CD4-positive, alpha-beta T cell treated with Interleukin-15 for 1 hour (primary cell): Measurements from ENCODE around the gene ARHGEF9.
A peak's percentile ranks its signal among the peaks of the same experiment; 100 is the strongest.
"Not testable (repeated sequence)": the region's sequence is repeated elsewhere in the genome, so short reads cannot be mapped to it uniquely, and the experiment has no call there.

Source experiments
- DNase-seq: peaks from one replicate; pipeline ENCODE4 v3.0.0-alpha.2; 2020

ARHGEF9 gene

DNA sequence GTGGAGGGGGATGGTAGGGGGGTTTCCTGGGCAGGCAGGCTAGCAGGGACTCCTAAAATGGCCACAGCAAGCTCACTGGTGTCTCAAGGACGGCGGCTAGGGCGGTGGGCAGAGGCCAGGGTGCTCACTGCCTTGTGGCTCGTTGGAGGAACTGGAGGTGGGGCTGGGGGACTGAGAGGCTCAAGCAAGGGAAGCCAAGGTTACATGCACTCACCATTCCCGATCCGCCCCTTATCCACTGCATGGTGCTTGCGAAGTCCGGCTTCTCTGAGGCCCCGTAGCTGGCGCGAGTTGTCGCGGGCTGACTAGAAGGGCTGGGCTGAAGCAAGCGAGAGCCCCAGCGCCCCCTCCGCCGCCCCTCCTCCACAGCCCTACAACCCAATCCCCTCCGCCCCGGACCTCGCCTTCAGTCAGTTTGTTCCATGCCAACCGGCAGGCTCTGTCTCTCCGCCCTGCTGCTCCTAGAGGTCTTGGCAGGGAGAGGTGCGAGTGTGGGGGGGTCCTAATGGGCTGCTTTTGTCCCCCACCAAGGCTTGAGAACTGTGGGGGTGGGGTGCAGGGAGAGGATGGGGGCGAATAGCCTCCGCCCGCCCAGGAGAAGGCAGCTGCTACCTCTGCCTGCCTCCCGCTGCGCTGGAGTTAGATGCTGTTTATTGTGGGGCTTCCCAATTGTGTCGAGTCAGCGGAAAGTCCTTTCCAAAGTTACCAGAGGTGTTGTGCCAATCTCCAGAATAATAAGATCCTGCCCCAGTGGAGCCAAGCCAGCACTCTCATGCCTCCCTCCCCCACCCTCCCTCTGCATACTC lies at the start of gene ARHGEF9:
Gene ARHGEF9 (minus strand): TSS at position 313 of the 806 bp plus-strand sequence. CDS start 69 bp downstream, at position 244.
- no peak for DNase-seq

DNA sequence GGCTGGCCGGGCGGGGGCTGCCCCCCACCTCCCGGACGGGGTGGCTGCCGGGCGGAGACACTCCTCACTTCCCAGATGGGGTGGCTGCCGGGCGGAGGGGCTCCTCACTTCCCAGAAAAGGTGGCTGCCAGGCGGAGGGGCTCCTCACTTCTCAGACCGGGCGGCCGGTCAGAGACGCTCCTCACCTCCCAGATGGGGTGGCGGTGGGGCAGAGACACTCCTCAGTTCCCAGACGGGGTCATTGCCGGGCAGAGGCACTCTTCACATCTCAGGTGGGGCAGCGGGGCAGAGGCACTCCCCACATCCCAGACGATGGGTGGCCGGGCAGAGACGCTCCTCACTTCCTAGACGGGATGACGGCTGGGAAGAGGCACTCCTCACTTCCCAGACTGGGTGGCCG lies 40.4 kb upstream of the ARHGEF9 start:
- not testable (repeated sequence) for DNase-seq

DNA sequence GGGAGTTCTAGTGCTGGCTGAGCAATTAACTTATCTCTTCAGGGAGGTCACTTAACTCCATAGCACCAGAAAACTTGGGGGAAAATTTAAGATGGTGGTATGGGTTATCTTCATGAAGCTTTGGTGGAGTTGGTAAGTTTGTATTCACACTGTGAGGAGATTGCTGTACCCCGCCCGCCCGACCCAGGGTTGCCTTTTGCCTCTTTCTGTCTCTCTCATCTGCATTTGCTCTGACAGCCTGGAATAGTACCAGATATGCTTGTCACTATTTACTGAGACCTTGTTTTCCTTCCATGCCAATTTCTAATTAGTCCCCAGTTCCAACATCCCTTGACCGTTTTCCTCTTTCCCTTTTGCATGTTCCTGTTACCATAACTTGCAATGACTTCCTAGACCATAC lies 33.1 kb upstream of the ARHGEF9 start:
- no peak for DNase-seq

DNA sequence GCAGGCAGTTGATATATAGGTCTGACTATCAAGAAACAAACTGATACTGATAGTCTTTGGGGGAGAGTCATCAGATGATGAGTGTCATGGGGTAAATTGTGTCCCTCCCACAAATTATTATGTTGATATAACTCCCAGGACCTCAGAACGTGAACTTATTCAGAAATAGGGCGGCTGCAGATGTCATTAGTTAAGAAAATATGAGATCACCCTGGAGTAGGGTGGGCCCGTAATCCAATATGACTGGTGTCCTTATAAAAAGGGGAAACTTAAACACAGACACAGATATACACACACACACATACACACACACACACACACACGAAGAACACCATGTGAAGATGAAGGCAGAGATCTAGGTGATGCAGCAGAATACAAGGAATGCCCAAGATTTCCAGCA lies 32.7 kb upstream of the ARHGEF9 start:
- no peak for DNase-seq

DNA sequence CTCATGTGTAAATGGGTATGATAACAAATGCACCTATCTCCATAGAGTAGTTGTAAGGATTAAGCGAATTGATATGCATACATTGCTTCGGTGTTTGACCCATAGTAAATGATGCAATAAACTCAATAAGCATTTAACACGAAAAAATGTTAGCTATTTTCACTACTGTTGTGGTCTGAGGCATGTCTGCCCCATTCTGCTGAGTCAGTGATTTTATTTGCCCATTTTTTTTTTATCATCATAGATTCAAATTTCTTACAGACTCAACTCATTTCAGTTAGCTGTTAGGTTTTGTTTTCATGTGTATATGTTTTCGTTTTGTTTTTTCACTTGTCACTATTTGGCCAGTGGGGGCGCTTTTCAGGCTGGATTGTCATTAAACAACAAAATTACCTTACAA lies 27.8 kb upstream of the ARHGEF9 start:
- DNase-seq, result no peak

DNA sequence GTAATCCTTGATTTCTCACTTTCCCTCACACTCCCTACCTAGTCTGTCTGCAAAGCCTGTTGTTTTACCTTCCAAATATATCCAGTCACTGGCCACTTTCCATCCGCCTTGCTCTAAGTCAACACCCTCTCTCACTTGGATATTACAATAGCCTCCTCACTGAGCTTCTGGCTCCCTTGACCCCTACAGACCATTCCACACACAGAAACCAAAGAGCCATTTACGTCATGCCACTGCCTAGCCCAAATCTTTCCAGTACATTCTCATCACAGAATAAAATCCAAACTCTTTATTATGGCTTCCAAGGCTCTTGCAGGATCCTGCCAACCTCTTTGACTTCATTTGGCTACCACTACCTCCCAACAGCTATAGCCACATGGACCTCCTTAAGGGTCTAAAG lies 25.7 kb upstream of the ARHGEF9 start:
- DNase-seq, result no peak

DNA sequence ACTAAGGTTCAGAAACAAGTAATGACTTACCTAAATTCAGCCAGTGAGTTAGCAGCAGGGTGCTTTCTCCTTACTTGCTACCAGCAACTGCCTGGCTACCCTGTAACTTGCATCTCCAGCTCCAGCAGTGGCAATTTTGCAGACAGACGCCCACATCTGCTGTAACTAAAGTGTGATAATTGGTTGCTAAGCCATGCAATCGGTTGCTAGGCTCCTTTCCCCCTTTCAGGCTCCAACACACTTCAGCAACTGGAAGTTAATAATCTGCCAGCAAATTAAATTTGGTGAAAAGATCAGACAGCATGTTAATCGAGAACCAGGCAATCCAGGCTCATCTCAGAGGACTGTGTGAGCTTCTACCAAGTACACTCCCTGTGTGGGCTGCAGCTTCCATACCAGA lies 24.2 kb upstream of the ARHGEF9 start:
- no peak for DNase-seq

DNA sequence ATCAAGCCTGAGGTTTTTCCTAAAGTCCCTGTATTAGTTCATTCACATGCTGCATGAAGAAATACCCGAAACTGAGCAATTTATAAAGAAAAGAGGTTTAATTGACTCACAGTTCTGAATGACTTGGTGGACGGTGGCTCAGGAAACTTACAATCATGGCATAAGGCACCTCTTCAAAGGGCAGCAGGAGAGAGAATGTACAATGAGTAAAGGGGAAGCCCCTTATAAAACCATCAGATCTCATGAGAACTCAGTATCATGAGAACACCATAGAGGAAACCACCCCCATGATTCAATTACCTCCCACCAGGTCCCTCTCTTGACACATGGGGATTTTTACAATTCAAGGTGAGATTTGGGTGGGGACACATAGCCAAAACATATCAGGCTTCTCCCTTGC lies 10.4 kb upstream of the ARHGEF9 start:
- not testable (repeated sequence) for DNase-seq

DNA sequence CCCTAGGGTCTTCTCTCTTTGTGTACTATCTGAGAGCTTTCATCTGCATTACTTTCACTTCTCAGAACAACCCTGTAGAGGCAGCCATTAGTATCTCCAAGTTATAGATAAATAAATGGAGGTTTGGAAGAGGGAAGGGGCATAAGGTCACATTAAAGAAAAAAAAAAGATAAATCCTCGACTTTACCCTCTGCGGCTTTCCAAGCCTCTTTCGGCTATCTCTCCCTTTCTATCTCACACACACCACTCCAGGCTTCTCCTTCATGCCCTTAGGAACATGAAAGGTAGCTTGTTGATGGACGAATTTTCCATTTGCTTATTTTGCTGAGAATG lies 660 bp upstream of the ARHGEF9 start:
- no peak for DNase-seq

DNA sequence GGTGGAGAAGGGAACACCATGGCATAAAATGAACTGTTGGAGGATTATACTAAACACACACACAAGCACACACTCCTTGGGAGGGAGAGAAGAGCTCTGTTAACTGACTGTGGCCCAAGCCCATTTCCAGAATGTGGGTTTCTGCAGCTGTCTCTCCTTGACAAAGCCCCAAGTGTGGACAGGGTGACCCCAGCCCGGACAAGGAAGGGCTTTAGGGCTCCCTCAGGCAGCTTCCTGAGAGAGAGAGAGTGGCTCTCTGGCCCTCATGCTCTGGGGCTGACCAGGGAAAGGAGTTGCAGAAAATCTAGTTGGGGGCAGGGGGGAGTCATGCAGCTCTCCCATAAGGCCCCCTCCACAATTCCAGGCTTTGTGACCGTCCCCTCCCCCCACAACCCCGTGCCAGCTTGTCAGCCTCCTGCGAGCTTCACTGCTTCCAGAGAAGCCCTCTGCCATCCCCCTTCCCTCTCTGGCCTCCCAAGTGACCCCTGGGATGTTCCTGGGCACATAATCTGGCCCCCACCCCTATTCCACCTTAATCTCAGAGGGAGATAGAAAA lies 590 bp downstream of the ARHGEF9 start:
- no peak for DNase-seq

DNA sequence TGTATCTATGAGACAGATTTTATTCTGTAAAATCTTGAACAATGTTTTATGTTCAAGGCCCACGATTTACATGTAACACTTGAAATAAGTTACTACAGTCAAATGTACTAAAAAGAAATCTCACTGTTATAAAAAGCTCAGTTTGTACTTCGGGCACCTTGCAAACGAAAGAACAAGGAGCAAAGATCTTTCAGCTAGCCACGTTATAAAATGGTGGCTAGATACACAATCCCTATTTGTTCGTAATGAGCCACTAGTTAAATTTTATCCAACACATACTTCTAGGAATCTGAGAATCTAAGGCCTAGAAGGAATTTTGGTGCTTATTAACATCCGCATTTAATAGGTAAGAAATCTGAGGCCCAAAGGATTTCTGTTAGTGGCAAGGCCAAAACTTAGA lies 2.5 kb downstream of the ARHGEF9 start:
- DNase-seq, result no peak

DNA sequence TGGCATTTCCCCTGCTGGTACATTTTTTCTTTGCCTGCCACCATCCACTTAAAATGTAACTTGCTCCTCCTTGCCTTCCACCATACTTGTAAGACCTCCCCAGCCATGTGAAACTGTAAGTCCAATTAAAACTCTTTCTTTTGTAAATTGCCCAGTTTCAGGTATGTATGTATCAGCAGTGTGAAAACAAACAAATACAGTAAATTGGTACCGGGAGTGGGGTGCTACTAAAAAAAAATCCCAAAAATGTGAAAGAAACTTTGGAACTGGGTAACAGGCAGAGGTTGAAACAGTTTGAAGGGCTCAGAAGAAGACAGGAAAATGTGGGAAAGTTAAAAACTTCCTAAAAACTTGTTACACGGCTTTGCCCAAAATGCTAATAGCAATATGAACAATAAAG lies 16.3 kb downstream of the ARHGEF9 start:
- no peak for DNase-seq

DNA sequence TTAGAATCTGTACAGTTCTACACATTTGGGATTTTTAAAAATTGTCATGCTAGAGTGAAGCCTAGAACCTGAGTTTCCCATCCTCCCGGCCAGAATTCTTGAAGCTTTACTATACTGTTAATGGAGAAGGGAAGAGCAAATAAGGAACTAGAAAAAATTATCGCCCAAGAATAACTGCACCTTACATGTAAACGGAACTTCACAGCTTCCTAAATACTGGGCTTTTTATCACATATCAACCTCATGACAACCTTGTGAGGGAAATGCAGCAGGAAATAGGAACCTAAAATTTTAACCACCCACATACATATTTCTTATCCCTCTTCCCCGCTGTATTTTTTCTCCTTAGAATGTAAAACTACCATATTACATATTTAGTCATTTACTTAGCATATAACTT lies 19.3 kb downstream of the ARHGEF9 start:
- no peak for DNase-seq

DNA sequence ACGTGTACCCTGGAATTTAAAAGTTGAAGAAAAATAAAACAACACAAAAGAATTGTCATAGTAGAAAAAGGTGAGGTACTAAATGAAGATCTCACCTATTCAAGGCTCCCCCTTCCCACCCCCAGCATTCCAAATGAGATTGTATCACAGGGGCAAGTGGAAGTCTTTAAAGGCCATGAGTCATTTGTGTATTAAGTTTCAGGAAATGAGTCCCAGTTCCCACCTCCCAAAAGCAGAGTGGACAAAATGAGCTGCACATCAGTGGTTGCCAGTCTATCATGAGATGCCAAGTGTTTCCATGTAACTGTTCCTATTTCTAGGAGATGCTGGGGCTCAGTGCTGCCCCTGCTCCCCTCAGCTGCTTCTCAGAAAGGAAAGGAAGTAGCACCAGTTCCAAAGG lies 20.1 kb downstream of the ARHGEF9 start:
- DNase-seq, result no peak

DNA sequence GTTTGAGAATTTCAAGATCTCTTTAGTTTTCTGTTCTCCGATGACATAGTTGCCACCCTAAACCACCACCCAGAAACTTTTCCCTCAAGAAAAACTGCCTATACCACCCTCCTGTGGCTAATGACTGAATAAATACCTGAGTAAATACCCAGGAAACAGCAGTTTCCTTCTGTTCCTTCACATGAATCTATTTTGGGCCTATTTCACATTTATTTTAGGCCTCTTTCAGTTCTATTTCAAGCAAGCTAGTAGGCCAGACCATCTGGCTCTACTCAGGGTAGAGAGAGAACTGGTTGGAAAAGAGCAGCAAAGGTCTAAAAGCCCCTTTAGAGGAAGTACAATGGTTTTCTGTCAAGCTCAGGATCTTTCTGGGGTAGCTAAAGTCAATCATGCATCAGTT lies 23.4 kb downstream of the ARHGEF9 start:
- no peak for DNase-seq

DNA sequence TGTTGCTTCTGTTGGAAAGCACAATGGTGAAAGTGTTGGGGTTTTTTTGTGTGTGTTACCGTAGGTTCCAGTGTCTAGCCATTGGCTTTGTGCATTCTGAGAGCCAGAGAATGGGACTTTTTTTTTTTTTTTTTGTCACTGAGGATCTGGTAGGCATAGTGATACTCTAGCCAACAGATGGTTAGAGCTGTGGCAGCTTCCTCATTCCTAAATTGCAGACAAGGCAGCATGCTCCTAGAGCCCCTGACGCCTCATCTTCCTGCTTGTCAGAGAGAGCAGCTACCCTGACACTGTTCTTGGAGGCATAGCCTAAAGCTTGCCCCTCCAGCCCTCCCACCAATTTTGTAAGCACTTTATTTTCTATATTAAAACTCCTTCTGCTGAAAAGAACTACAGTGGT lies 27.0 kb downstream of the ARHGEF9 start:
- no peak for DNase-seq

DNA sequence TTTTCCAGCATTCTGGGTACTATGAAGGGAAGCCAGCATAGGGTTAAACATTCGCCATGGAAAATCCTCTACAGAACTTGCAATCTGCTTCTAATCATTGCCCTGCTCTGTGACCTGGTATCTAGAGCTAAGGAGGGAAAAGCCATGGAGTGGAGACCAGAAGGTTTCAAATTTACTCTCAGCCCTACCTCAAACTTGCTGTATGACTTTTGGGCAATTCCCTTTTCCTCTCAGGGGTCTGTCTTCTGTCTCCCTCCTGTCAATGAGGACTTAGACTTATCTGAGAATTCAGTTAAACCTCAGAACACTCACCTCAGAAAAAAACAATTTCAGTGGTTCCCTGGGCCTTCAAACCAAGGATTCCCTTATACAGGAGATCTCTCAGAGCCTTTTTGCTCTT lies 29.1 kb downstream of the ARHGEF9 start:
- no peak for DNase-seq

DNA sequence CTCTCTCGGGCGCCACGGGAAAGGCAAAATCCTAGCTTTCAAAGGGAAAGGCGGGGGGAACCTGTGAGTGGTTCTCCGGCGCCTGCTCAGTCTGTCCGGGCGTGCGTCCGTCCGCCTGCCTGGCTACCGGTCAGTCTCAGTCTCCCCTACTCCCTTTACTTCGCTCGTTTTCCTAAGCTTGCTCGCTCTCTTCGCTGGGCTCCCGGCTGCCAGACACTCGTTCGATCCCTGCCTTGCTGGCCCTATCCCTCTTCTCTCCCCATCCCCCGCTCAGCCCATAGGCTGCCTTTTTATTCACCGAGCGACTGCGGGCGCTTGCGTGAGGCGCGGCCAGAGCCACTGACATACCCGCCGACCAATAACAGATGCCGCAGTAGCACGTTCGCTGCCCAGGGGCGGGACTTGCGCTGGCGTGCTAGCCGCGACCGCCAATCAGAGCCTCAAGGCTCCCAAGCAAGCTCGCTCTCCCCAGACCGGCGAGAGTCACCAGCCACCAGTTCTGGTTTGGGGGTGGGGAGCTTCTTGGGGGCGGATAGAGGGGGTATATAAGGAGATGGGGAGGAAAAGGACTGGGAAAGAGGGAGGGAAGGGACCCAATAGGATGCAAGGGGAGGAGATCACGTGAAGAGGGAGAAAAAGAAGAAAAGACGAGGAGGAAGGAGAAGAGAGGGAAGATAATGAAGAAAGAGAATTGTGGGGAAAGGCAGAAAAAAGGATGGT lies 30.0 kb downstream of the ARHGEF9 start:
- peak; percentile 93 for DNase-seq

DNA sequence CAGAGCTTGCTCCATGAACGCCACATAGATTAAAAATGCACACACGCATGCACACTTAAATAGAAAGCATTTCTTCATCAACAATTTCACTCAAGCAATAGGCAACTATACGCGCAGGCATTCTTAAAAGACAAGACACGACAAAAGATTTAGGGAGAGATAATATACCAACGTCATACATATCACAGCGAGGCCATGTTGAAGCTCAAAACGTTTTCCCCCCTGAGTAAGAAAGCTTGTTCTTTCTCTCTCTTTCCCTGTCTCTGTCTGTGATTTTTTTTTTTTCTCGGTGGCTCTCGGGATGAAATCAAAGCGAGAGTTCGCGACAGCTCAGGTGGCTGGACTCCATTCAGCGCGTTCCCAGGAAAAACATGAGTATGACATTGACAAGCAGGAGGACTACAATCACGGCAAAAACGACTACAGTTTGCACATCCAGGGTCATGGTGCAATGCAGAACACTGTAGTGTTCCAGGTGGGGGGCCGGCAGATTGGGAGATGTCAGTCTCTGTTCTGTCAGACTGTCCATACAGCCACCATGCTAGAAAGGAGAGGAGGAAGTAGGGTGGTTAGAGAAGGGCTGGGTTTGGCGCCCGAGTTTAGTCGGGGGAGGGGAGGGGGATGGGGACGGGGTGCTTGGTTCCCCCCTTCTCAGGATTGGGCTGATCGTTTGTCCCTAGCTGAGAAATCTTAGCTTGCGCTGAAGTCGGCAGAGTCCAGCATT lies 30.7 kb downstream of the ARHGEF9 start:
- DNase-seq, result peak; percentile 17

DNA sequence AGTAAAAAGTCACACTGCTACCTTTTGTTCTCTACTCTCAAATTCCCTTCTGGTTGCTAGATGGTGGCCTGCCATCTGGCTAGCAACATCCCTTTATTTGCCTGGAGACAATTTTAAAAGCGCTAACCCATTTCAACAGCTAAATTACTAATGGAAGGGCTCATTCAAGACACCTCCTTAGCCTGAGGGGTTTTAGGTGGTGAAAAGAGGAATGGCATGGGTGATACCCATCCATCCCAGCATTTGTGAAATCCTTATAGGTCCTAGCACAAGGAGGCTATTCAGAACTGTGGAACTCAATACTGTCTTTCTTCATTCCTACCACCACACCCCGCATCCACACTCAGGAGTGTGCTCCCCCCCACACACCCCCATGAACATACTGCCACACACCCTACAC lies 33.5 kb downstream of the ARHGEF9 start:
- DNase-seq, result no peak

DNA sequence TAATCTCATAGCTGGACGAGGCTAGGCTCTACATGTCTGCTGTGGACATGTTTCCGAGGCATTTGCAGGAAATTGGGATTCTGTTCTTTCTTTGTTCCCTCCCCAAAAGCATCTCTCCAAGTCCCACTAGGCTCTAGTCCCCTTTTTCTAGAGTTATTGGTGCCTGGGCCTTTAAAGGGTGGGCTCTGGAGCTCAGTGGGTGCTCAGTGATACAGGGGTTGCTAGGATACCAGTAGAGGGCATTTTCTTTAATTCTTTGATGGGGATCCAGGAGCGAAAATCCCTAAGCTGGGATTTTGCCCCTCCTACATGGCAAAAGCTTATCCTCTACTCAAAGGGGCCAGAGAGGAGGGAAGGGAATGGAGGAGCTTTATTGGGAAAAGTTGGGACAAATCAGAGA lies 34.2 kb downstream of the ARHGEF9 start:
- no peak for DNase-seq

DNA sequence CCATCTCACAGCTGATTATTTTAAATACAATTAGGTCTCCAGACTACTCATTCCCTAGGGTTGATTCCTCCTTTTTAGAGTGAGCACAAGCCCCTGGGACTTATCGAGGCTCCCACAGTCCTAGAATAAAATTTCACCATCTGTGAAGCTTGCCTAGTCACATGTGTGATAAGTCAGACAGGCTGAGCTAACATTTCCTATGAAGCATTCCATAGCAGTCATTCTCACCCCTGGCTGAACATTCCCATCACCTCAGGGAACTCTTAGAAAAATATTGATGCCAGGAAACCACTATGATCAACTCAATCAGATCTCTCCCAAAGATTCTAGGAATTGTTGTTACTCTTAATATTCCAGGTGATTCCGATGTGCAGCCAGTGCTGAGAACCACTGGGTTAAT lies 37.7 kb downstream of the ARHGEF9 start:
- DNase-seq, result no peak

DNA sequence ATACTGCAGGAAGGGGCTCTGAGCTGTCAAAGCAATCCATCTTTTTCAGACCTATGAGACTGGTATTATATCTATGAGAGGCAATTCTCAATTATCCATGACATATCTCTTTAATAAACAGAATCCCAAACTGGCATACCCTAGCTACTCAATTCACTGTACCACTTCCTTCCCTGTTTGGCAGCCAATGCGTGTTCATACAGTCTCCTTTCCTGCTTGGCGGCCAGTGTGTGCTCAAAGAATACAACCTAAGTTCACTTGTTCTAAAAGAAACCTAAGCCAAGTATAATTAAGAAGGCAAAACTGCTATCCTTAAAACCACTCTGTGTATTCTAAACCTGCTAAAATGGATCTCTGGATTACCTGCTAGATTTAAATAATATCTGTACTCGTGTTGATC lies 38.3 kb downstream of the ARHGEF9 start:
- DNase-seq, result no peak

DNA sequence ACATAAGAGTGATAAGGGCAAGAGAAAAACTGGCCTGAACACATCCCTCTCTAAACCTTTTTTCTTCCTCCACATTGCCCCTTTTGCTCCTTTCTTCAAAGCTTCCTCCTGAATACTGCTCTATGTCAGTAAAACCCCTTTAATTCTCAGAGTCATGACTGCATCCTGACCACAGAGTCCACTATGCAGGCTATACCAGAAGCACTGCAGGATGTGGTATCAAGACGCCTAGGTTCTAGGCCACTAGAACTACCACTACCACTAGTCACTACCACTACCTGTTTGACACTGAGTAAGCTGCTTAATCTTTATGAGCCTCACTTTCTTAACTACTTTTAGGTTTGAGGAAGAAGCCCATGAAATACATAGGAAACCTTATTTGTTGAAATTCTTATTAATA lies 38.7 kb downstream of the ARHGEF9 start:
- DNase-seq, result peak; percentile 17
